GM15510 (cell line): ENCODE data around the gene GALNT2.

ENCODE experiments used
- POLR2A ChIP-seq: IDR thresholded peaks from 3 replicates; pipeline ENCODE4 v1.6.1; 2011; ENCODE audit warnings: borderline replicate concordance; ENCODE audit not compliant: insufficient read length; ENCODE audit errors: extremely low read depth

GALNT2 gene

DNA sequence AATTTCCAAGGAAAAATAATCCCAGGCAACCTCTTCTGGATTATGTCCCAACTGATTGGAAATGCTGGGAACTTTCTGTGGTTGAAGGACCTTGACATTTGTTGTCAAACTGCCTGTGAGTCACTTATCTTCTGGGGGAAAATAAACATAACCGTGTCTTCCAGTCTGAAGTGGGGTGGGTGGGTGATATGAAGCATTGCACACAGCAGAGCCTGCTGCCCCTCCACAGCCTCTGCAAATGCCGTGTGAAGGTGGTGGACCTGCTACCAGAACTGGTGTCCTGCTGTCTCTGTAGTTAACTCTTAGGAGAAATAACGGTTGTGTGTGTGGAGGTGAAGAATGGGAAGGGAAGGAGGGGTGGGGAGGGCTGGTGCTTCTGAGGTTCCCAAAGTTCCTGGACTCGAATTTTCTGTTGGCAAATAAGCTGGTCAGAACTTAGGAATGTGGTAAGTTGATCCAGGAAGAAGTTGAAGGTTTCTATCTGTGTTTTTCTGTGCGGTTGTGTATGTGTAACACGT, 23.2 kb downstream of the GALNT2 start:
- TF ChIP-seq POLR2A = no peak

DNA sequence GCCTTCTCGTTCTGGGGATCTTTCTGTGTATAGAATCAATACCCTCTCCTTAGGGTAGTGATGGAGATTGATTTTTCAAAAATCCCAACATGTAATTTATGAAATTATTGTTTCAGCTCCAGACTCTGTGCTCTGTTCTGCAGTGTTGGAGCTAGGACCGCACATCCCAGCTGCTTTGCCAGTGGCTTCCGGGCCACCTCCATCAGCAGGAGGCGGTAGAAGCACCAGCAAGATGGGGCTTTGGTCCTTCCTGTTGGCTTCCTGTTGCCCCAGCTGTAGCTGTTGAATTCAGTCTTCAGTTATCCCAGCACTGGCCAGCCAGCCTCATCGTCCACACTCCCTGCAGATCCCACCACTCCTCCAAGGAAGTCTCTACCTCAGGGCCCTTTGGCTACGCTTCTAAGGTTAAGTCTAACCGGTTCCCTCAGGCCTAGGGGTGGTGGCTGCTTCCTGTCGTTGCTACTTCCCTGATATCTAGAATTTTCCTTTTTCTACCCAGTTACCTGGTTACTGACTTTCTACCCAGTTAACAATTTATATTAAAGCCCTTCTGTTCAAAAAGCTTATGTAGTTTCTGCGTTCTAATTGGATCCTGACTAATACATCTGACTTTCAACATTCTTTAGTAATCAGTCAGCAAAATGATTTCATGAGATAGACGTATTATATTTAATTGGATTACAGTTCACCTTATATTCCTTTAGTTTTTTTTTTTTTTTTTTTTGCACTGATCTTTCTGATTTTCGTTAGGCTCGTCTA, 24.6 kb downstream of the GALNT2 start:
- no peak for TF ChIP-seq POLR2A

DNA sequence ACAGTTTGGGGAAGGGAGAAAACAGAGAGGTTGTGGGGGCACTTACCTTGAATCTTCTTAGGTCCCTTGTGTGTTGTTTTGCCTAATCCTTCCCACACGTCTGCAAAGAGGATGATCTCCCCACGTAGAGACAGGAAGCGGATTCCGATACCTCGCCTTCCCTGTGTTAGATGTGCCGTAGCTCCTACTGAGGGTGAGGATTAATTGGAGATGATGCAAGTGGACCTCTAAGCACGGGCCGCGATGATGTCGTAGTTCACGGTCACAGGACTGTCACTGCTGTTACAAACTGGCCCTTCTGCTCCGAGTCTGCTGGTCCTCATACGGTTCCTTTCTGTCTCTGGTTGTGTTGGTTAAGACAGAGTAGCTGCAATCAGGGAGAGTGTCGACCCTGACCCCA, 27.7 kb downstream of the GALNT2 start:
- TF ChIP-seq POLR2A = no peak

DNA sequence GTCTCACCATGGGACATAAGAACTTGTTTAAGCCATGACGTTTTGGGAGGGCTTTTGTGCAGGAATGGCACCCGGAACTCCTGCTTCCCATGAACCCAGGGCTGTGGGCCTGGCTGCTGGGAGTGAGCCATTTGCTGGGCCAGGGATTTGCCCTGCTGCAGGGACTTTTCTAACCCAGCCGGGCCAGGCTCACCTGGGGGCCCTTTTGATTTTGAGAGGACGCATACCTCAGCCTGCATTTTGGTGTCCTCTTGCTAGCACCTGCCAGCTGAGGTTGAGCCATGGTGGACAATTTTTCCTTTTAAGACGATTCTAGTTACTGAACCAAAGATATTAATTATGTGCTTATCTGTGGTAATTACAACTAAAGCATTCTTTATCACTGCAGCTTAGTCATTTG, 28.9 kb downstream of the GALNT2 start:
- TF ChIP-seq POLR2A = no peak

DNA sequence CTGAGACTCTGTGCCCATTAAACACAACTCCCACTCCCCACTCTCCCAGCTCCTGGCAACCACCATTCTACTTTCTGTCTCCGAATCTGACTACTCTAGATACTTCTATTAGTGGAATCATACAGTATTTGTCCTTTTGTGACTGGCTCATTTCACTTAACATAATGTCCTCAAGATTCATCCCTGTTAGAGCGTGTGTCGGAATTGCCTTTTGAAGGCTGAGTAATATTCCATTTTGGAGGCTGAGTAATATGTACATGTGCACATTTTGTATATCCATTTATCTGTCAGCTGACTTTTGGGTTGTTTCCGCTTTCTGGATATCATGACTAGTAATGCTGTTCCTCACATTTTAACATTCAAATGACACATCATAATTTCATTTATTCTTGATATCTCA, 30.3 kb downstream of the GALNT2 start:
- TF ChIP-seq POLR2A = no peak

DNA sequence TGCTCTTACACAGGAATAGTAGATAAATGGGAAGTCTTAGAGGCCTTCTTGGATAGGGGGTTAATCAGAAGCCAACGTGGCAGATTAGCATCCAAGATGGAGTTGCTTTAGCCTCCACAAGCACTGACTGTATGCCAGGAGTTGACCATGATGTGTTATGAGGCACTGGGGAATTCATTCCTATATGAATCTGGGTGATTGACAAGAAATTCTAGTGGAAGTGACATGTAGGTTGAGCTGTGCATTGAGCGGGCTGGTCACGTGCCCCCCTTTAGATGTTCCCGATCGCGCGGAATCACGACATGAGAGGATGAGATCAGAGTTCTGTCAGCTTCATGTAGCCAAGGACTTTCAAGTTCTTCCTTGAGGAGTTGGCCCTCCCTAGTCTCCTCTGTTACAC, 31.7 kb downstream of the GALNT2 start:
- no peak for TF ChIP-seq POLR2A

DNA sequence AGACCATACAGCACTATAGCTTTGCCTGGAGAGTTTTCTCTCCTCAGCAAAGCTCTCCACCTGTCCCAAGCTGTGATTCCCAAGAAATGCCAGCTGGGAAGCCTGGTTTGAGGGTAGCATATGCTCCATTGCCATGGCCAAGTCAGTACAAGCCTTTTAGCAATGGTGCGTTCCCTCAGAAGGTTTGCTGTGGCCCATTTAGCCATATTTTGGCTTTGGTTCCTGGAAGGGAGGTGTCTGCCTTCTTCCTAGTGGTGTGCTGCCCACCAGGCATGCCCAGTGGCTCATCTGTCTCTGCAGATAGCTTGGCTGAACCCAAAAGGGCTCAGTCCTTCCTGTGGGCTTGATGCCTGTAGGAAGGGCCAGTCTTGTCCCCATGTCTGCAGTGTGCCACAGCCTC, 32.4 kb downstream of the GALNT2 start:
- TF ChIP-seq POLR2A = no peak

DNA sequence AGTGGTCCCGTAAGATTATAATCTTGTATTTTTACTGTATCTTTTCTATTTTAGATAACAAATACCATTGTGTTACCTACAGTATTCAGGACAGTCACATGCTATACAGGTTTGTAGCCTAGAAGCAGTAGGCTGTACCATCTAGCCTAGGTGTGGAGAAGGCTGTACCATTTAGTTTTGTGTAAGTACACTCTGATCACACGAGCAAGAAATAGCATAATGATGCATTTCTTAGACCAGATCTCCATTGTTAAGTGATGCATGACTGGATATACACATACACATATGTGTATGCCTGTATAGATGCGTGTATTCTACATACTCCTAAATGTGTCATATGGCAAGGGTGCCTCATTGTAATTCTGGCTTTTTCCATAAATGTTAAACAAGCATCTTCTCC, 33.9 kb downstream of the GALNT2 start:
- no peak for TF ChIP-seq POLR2A

DNA sequence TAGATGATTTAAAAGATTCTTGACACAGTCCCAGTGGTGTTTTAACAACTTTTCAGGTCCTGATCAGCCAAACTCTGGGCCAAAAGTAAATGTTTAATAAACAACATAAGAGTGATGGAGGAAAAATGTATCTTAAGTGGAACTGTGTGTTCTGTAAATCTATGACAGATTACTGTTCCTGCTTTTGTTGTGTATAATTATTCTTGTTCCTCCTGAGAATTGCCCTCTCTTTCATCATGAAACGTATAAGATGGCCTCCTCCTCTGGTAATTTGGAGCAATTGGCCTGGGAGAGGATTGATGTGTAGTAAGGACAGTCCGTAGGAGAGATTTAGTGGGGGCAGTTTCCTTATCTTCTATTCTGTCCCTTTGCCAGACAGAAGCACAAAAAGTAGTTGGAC, 34.5 kb downstream of the GALNT2 start:
- no peak for TF ChIP-seq POLR2A

DNA sequence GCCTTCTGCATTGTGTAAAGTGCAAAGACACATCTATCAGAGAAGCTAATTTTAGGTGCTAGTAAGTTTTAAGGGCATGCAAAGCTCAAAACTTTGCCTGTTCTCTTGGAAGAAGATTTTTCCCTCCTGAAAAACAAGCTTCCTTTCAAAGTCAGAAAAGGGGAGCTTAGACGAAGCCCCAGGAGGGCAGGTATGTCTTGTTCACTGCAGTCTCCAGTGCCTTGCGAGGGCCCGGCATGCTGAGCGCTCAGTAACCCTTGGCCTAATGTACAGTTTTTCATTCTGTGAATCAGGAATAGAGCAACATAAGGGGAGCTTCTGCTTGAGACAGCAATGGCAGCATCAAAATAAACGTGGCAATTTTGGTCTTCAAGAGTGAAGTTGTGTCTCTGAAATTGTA, 35.0 kb downstream of the GALNT2 start:
- no peak for TF ChIP-seq POLR2A

DNA sequence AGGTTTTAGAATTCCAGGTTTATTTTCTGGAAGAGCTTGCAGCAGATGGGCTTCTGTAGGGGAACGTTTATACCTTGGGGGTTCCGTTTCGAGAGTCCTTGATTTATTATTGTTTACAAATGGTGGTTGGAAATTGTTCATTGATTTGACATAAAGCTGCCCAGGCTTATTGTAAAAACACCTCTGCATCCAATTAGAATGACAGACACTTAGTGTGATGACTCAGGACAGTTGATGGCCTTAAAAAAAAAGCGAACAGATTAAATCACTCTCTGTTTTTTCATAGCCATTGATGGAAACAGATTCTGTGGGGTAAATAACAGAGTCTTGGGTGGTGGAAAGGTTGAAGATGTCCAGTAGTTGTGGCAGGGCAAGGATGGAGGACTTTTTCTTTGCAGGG, 35.4 kb downstream of the GALNT2 start:
- no peak for TF ChIP-seq POLR2A

DNA sequence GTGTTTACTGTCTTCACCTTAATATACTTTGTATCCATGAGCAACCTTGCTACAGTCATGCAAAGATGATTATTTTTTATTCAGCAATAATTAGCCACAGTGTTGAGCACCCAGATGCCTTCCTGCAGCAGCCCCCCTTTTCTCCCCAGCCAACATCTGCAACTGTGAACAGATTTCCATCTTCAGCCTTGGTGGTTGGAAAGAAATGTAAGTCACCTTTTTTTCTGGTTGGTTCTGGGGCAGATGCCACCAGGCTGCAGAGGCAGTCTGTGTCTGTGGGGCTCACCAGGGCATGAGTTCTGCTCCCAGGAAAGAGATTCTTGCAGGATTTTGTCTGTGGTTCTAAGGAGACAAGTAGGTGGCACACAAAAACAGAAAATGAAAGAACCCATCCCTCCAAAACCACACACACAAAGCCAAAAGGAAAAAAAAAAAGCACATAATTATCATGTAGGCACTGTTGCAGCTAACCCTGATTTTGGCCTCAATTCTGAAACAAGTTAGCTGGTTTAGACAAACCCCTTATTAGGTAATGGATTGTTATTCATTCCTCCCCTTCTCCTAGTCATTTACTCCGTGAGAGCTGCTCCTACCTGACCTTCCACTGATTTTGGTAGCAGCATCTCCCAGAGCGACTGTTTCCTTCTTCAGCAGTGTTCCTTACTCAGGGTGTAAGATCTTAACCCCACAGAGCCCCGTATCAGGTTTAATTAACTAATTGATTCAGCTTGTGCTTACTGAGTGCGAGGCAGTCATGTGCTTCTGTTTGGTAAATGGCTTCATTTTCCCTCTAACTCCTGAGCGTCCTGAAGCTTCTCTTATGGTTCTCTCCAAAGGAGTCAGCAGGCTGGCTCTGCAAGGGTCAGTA, 36.5 kb downstream of the GALNT2 start:
- TF ChIP-seq POLR2A = no peak

DNA sequence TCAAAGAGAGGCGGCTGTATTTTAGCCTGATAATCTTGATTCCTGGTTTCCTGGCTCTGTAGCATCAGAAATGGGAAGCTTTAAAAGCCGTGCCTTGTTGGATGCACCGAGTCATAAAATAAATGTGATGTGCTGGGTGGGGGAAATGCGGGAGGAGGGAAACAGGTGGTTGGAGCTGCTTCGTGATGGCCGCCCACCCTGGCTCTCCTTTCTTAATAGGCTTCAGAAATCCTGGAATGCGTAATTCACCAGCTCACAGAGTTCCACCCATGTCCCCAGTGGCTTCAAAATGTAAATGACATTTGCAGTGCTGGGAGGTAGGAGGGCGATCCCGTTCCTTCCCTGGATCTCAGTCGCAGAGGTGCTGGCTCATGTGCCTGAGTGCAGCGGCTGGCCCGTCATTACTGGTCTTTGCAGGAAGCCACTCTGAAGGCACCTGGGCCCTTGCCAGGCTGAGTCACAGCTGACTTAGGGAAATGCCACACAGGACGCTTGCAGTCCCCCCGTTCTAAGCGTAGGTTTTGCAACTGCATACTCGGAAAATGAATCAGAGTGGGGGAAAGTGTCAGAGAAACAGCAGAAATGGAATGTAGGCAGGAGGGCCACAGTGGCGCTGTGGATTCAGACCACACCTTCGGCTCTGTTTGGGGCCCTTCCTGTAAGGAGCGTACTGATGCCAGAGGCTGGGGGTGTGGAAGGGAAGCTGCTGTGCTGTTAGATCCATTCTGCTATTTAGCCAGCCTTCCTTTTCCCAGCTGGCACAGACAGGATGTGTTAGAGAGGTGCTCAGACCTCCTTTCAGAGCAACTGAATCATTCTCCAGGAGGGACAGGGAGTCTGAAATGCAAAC, 37.6 kb downstream of the GALNT2 start:
- TF ChIP-seq POLR2A = no peak

DNA sequence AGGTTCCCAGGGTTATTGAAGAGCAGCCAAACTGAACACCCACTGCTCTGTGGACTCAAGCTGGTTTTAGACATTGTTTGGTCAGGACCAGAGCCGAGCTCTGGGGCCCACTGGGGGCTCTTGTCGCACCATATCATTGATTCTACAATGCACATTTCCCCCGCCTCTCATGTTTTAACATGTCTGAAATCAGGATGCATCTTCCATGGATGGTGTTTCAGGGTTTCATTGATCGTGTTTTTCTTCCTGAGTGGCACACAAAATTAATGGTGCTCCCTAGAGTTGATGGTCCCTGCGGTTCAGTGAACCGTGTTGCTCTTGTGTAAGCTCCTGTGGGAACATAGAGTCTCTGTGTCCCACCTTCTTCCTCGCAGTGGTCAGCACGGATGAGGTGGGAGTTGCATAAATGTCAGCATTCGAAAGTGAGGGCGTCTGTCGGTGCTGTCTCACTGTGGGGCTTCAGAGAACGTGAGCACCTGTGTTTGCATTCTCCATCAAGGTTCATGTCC, 38.3 kb downstream of the GALNT2 start:
- TF ChIP-seq POLR2A = no peak
